HepG2 (cell line): ENCODE data around the gene CES1. TPM values are rescaled to one million over a fixed set of nuclear protein-coding genes. Genes with fewer than 3 reads are reported as not detected.

ENCODE experiments used
- CEBPB ChIP-seq: IDR thresholded peaks from 2 replicates; pipeline ENCODE4 v1.6.1; 2011; ENCODE audit warnings: low read depth, low read length, improper control_type of control experiment, borderline replicate concordance
- FOSL2 ChIP-seq: sonication (generic); formaldehyde crosslinking; IDR thresholded peaks from 2 replicates; pipeline ENCODE4 v1.4.0; 2020; ENCODE audit warnings: missing genetic modification reagents
- GABPA ChIP-seq, 2 experiments: IDR thresholded peaks; 2 replicates each; pipeline ENCODE4 v1.6.1; 2011 to 2016; ENCODE audit warnings: low read depth in 2 of 2, low read length in 1 of 2, missing biosample characterization in 1 of 2, missing genetic modification characterization in 1 of 2
- HNRNPLL ChIP-seq: fragments of 200-400 bp; formaldehyde crosslinking; IDR thresholded peaks from 2 replicates; pipeline ENCODE4 v1.6.1; 2017; ENCODE audit warnings: mild to moderate bottlenecking, low read depth, low read length; ENCODE audit not compliant: poor library complexity, severe bottlenecking
- IRF2 ChIP-seq: IDR thresholded peaks from 2 replicates; pipeline ENCODE4 v1.6.1; 2018; ENCODE audit warnings: missing genetic modification reagents, missing compliant biosample characterization
- MEIS2 ChIP-seq: sonication (generic); formaldehyde crosslinking; IDR thresholded peaks from 2 replicates; pipeline ENCODE4 v1.9.0; 2021; ENCODE audit warnings: mild to moderate bottlenecking, missing genetic modification reagents
- MLLT10 ChIP-seq: sonication (generic); formaldehyde crosslinking; IDR thresholded peaks from 2 replicates; pipeline ENCODE4 v1.4.0; 2020; ENCODE audit warnings: missing genetic modification reagents
- POLR2A ChIP-seq, 2 experiments: IDR thresholded peaks; 2 replicates each; pipeline ENCODE4 v1.6.1; 2011; ENCODE audit warnings: low read depth in 2 of 2, low read length in 2 of 2, mild to moderate bottlenecking in 1 of 2, moderate library complexity in 1 of 2; ENCODE audit not compliant: insufficient read depth in 1 of 2
- POLR2AphosphoS5 ChIP-seq: IDR thresholded peaks from 2 replicates; pipeline ENCODE4 v1.6.1; 2012; ENCODE audit warnings: low read depth, low read length
- SPEN ChIP-seq: sonication (generic); formaldehyde crosslinking; IDR thresholded peaks from 2 replicates; pipeline ENCODE4 v1.5.1; 2020; ENCODE audit warnings: low read depth, mild to moderate bottlenecking, missing genetic modification reagents
- ZFX ChIP-seq: sonication (generic); formaldehyde crosslinking; IDR thresholded peaks from 2 replicates; pipeline ENCODE4 v1.4.0; 2020; ENCODE audit warnings: mild to moderate bottlenecking, low read depth, missing genetic modification reagents, moderate library complexity
- ZMYM2 ChIP-seq: sonication (generic); formaldehyde crosslinking; IDR thresholded peaks from 2 replicates; pipeline ENCODE4 v1.8.0; 2022; ENCODE audit warnings: mild to moderate bottlenecking, missing genetic modification reagents
- ZNF121 ChIP-seq: sonication (generic); formaldehyde crosslinking; IDR thresholded peaks from 2 replicates; pipeline ENCODE4 v1.5.0; 2020; ENCODE audit warnings: mild to moderate bottlenecking, missing genetic modification reagents
- ZNF75D ChIP-seq: sonication (generic); formaldehyde crosslinking; IDR thresholded peaks from 2 replicates; pipeline ENCODE4 v1.8.1; 2023; ENCODE audit warnings: missing genetic modification reagents, mild to moderate bottlenecking, borderline replicate concordance
- ZNF883 ChIP-seq: sonication (generic); formaldehyde crosslinking; IDR thresholded peaks from 2 replicates; pipeline ENCODE4 v1.5.1; 2020; ENCODE audit warnings: mild to moderate bottlenecking, missing genetic modification reagents; ENCODE audit errors: not compliant biosample characterization
- polyA plus RNA-seq, 8 experiments: library from polyadenylated mRNA; depleted of rRNA in 3 of 8; stranded (reverse) in 7 of 8; unstranded in 1 of 8; fragments of >200 nt; fragmentation: Illumina TruSeq in 4 of 8; extraction: Trizol in 4 of 8; gene quantifications; 2 replicates each; pipeline versions ENCODE4 v1.2.1 to v1.2.3, GENCODE V29; 2011 to 2016; ENCODE audit warnings: low read depth in 4 of 8, missing spikeins in 1 of 8, mixed read lengths in 1 of 8; ENCODE audit not compliant: insufficient read depth in 1 of 8
- total RNA-seq, 5 experiments: library from RNA; depleted of rRNA; stranded (reverse); fragments of >200 nt; fragmentation: Illumina TruSeq; extraction: Trizol; gene quantifications; 2 replicates each; pipeline ENCODE4 v1.2.3, GENCODE V29; 2016; ENCODE audit warnings: low read depth in 1 of 5
- TF ChIP-seq, protein P1 (sequence below): sonication (generic); formaldehyde crosslinking; IDR thresholded peaks from 2 replicates; pipeline ENCODE4 v1.5.0; 2020; ENCODE audit warnings: mild to moderate bottlenecking, missing genetic modification reagents
- TF ChIP-seq, protein P2 (sequence below): sonication (generic); formaldehyde crosslinking; IDR thresholded peaks from 2 replicates; pipeline ENCODE4 v1.4.0; 2020; ENCODE audit warnings: missing genetic modification reagents
- TF ChIP-seq, protein P3 (sequence below): IDR thresholded peaks from 2 replicates; pipeline ENCODE4 v1.6.1; 2016; ENCODE audit warnings: missing genetic modification reagents, missing compliant biosample characterization
- TF ChIP-seq, protein P4 (sequence below): sonication (generic); formaldehyde crosslinking; IDR thresholded peaks from 2 replicates; pipeline ENCODE4 v1.5.1; 2020; ENCODE audit warnings: mild to moderate bottlenecking, moderate library complexity, missing genetic modification reagents
- TF ChIP-seq, protein P5 (sequence below): IDR thresholded peaks from 2 replicates; pipeline ENCODE4 v1.6.1; 2016; ENCODE audit warnings: missing compliant biosample characterization, missing genetic modification reagents, borderline replicate concordance

The CES1 gene
- total and polyA plus RNA-seq, 2 of the 13 experiments (the other 11 are each of a cell fraction or from before 2014, with no cell fraction given), result 136 to 198 TPM

DNA sequence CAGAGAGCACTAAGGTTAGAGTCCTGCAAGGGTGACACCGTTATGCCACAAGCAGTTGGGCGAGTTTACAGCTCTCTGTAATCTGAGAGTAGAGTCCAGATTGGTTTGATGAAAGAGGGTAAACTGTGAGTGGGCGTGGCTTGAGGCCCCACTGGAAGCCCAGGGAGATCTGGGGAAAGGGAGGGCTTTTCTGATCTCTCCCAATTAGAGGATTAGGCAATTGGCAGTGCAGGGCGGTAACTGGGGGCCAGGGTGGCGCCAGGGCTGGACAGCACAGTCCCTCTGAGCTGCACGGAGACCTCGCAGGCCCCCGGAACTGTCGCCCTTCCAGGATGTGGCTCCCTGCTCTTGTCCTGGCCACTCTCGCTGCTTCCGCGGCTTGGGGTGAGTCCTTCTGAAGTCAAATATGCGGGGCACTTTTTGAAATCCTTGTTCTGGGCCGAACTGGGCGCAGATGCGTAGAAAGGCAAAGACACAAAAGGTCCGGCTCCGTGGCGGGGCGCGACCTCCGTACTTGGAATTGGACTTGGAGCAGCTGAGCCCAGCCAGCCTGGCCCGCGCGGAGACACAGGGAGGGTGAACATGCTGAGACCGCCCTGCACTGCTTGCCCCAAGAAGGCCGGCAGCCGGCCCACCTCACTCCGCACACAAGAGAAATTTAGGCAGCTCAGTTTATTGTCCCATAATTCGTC is 72.4 kb downstream of the CES1 start (continued):
- TF ChIP-seq, protein P1, sequence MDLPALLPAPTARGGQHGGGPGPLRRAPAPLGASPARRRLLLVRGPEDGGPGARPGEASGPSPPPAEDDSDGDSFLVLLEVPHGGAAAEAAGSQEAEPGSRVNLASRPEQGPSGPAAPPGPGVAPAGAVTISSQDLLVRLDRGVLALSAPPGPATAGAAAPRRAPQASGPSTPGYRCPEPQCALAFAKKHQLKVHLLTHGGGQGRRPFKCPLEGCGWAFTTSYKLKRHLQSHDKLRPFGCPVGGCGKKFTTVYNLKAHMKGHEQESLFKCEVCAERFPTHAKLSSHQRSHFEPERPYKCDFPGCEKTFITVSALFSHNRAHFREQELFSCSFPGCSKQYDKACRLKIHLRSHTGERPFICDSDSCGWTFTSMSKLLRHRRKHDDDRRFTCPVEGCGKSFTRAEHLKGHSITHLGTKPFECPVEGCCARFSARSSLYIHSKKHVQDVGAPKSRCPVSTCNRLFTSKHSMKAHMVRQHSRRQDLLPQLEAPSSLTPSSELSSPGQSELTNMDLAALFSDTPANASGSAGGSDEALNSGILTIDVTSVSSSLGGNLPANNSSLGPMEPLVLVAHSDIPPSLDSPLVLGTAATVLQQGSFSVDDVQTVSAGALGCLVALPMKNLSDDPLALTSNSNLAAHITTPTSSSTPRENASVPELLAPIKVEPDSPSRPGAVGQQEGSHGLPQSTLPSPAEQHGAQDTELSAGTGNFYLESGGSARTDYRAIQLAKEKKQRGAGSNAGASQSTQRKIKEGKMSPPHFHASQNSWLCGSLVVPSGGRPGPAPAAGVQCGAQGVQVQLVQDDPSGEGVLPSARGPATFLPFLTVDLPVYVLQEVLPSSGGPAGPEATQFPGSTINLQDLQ (CRISPR knock-in tag), result no peak
- TF ChIP-seq POLR2AphosphoS5 (peak; percentile 63; the same call in 1 of the 2 replicates), ZFX (CRISPR knock-in tag) (peak; percentile 31; the same call in 1 of the 2 replicates), MEIS2 (CRISPR knock-in tag) (0 out of 2 replicates have a peak, but pooled peaks have one; percentile 25), ZMYM2 (CRISPR knock-in tag) (no peak), IRF2 (CRISPR knock-in tag) (0 out of 2 replicates have a peak, but pooled peaks have one; percentile 24), HNRNPLL (peak; percentile 71), SPEN (CRISPR knock-in tag) (peak; percentile 24; the same call in 1 of the 2 replicates), ZNF121 (CRISPR knock-in tag) (peak; percentile 69; the same call in 1 of the 2 replicates), POLR2A (IDR thresholded peaks at IDR 0.05; ENCODE audit: insufficient read depth in 1 of 2, low read depth in 2 of 2, low read length in 2 of 2) (peak in 1 of 2 experiments; percentile 67; a peak in 2 of 4 replicates), CEBPB (peak; percentile 37; the same call in 1 of the 2 replicates), FOSL2 (CRISPR knock-in tag) (peak; percentile 15; the same call in 1 of the 2 replicates), MLLT10 (CRISPR knock-in tag) (no peak), GABPA (IDR thresholded peaks at IDR 0.05; ENCODE audit: low read depth, low read length) (no peak), GABPA (CRISPR knock-in tag; IDR thresholded peaks at IDR 0.05; ENCODE audit: low read depth) (peak; percentile 38), ZNF75D (CRISPR knock-in tag) (no peak), ZNF883 (CRISPR knock-in tag) (no peak)
- TF ChIP-seq, protein P2, sequence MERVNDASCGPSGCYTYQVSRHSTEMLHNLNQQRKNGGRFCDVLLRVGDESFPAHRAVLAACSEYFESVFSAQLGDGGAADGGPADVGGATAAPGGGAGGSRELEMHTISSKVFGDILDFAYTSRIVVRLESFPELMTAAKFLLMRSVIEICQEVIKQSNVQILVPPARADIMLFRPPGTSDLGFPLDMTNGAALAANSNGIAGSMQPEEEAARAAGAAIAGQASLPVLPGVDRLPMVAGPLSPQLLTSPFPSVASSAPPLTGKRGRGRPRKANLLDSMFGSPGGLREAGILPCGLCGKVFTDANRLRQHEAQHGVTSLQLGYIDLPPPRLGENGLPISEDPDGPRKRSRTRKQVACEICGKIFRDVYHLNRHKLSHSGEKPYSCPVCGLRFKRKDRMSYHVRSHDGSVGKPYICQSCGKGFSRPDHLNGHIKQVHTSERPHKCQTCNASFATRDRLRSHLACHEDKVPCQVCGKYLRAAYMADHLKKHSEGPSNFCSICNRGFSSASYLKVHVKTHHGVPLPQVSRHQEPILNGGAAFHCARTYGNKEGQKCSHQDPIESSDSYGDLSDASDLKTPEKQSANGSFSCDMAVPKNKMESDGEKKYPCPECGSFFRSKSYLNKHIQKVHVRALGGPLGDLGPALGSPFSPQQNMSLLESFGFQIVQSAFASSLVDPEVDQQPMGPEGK (CRISPR knock-in tag), result peak; percentile 10; the same call in 1 of the 2 replicates
- TF ChIP-seq, protein P3, sequence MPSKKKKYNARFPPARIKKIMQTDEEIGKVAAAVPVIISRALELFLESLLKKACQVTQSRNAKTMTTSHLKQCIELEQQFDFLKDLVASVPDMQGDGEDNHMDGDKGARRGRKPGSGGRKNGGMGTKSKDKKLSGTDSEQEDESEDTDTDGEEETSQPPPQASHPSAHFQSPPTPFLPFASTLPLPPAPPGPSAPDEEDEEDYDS (CRISPR knock-in tag), result peak; percentile 62
- TF ChIP-seq, protein P4, sequence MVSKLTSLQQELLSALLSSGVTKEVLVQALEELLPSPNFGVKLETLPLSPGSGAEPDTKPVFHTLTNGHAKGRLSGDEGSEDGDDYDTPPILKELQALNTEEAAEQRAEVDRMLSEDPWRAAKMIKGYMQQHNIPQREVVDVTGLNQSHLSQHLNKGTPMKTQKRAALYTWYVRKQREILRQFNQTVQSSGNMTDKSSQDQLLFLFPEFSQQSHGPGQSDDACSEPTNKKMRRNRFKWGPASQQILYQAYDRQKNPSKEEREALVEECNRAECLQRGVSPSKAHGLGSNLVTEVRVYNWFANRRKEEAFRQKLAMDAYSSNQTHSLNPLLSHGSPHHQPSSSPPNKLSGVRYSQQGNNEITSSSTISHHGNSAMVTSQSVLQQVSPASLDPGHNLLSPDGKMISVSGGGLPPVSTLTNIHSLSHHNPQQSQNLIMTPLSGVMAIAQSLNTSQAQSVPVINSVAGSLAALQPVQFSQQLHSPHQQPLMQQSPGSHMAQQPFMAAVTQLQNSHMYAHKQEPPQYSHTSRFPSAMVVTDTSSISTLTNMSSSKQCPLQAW, result 0 out of 2 replicates have a peak, but pooled peaks have one; percentile 40
- TF ChIP-seq, protein P5, sequence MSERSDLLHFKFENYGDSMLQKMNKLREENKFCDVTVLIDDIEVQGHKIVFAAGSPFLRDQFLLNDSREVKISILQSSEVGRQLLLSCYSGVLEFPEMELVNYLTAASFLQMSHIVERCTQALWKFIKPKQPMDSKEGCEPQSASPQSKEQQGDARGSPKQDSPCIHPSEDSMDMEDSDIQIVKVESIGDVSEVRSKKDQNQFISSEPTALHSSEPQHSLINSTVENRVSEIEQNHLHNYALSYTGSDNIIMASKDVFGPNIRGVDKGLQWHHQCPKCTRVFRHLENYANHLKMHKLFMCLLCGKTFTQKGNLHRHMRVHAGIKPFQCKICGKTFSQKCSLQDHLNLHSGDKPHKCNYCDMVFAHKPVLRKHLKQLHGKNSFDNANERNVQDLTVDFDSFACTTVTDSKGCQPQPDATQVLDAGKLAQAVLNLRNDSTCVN (CRISPR knock-in tag), result peak; percentile 12; the same call in 1 of the 2 replicates
